ENCODE measurements around the gene ZBTB14.

DNA sequence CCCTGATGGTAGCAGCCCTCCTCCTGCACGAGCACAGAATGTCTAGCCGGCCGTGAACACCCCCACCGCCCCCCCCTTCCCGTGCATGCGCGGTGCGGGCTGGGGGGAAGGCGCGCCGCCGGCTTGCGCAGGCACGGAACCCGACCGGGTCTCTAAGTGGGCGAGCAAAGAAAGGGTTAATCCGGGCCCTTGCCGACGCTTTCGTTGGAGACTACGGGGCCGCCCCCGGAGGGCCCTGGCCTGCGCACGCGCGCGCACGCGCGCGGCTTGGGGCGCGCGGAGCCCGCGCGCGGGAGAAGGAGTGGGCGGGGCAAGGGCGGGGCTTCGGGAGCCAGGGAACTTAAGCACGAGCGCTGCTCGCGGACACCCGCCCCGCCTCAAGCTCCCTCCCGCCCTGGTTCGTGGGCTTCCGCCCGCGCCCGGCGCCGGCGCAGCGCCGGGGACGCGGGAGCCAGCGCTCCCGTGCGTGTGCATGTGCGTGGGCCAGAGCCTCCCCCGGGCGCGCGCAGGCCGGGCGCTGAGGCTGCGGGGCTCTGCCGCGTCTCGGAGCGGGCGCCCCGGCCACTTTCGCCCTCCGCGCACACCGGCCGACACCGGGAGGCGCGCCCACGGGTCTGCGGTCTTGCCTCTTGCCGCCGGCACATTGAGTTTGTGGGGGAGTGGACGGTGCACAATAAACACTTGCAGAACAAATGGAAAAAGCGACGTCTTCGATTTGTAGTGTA is 617 bp upstream of the ZBTB14 start:
- TF ChIP-seq CTCF (IDR thresholded peaks at IDR 0.05; ENCODE audit: low read length) (no peak), EZH2 (optimal IDR thresholded peaks at IDR 0.05; ENCODE audit: low read depth, low read length) (no peak)

Measured in MM.1S (cell line).